ENCODE data around the gene NAPA.

NAPA gene

DNA sequence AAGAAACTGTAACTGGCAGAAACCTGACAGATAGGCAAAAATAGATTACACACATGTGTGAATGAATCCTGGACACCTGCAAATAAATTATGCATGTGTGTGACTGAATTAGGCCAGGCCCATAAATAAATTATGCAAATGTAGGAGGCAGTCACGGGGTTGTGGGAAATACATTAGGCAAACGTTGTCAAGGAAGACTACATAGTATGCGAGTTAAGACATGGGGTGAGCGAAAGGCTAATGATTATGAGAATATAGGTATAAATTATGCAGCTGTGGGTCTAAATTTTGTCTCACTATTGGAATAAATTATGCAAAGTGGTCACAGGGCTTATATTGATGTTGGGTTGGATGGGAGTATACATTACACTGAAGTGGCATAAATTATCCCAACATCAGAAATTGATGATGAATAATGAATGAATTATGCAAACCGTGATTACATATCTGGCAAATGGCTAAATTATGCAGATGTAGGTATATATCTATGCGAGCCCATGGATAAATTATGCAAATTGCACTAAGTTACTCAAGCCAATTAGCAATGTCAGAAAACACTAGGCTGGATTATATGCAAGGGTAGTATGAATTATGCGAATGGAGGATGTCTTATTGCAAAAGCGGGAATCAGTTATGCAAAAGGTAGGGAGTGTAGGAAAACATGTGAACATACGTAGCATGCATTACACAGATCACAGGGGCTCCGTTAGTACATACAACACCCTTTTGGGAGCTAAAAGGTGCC lies 50.0 kb downstream of the NAPA start:
- DNase-seq (ENCODE audit: low read depth in 1 of 2, low spot score in 1 of 2): no peak

DNA sequence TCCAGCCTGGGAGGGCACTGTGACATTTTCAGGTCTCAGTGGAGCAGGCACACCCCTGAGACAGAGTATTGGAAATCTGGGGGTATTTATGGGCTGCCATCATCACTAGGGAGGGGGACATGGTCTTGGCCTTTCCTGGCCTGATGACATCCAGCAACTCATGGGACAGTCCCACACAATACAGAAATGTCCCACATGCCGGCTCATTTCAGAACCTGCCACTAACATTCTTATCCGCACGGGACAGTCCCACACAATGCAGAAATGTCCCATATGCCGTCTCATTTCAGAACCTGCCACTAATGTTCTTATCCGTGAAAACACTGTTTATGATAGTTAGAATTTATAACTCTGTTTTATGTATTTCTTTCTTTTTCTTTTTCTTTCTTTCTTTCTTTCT lies 53.0 kb downstream of the NAPA start:
- no peak for DNase-seq (ENCODE audit: low read depth in 1 of 2, low spot score in 1 of 2)

DNA sequence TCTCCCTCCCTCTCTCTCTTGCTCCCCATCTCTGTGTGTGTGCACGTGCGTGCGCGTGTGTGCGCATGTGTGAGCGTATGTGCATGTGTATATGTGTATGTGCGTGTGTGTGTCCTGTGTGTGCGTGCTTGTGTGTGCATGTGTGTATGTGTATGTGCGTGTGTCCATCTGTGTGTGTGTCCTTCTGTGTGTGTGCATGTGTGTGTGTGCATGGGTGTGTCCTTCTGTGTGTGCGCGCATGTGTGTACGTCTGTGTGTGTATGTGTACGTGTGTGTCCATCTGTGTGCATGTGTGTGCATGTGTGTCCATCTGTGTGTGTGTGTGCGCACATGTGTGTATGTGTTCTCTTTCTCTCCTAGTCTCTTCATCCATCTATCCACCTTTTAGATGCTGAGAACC lies 55.4 kb downstream of the NAPA start:
- DNase-seq (ENCODE audit: low read depth in 1 of 2, low spot score in 1 of 2): no peak

DNA sequence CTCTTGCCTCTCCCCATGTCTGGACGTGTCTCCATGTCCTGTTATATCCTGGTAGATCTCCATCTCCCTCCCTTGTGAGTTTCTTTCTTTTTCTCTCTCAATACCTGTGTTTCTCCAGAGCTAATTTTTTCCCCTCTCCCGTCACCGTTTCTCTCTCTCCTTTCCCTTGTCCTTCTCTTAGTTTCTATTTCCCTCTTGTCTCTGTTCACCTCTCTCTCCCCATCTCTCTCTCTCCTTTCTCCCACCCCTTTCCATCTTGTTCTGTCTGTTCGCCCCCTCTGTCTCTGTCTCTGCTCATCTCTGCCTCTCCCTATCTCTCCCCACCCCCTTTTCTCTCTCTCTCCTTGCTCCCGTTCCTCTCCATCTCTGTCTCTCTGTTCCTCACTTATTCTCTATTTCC lies 56.2 kb downstream of the NAPA start:
- no peak for DNase-seq (ENCODE audit: low read depth in 1 of 2, low spot score in 1 of 2)

DNA sequence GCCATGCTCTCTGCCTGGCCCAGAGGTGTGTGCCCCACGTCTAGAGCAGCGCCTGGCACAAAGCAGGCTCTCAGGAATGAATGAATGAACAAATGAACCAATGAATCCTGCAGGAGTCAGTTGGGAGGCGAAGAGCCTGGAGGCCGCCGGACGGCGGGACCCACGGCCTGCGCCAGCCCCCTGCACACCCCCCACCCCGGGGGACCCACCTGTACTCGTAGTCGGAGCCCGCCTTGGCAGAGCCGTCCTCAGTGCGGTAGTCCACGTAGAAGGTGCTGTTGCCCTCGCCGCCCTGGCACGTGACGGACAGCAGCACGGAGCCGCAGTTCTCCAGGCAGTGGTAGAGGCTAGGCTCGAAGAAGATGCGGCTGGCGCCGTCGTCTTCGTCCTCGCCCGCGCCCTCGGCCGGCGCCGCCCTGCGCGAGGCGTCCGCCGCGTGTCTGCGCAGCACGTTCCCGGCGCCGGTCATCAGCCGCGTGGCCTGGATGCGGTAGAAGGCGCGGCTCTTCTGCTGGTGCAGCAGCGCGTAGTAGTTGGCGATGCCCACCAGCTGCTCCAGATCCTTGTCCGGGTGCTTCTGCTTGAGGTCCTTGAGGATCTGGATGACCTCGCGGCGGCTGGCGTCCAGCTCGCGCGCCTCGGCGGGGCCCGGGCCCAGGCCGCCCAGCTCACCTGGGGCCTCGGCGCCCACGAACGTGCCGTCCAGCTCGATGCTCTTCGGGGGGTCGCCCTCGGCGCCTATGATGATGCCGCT lies 58.0 kb downstream of the NAPA start:
- DNase-seq (ENCODE audit: low read depth in 1 of 2, low spot score in 1 of 2): no peak

GRCh38 chr19:47450478-47450877 lies 64.4 kb downstream of the NAPA start:
- DNase-seq (ENCODE audit: low read depth in 1 of 2, low spot score in 1 of 2): no peak

DNA sequence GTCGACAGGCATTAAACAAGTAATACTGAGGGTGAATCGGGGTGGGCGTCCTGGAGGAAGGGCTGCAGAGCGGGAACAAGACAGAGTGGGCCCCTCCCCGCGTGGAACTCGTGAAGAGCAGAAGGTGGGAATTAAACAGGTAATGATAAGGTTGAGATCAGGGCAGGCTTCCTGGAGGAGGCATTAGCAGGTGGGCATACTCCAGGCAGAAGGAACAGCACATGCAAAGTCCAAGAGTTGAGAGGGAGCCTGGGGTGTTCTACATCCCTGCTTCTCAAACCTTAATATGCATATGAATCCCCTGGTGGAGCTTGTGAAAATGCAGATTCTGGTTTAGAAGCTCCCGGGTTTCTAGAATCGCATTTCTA lies 66.5 kb downstream of the NAPA start:
- DNase-seq (ENCODE audit: low read depth in 1 of 2, low spot score in 1 of 2): no peak

- DNase-seq (ENCODE audit: low read depth in 1 of 2, low spot score in 1 of 2): peak; percentile 33 to 35
These were observed 67.1 kb downstream of the NAPA start for GRCh38 chr19:47447470-47448359.

DNA sequence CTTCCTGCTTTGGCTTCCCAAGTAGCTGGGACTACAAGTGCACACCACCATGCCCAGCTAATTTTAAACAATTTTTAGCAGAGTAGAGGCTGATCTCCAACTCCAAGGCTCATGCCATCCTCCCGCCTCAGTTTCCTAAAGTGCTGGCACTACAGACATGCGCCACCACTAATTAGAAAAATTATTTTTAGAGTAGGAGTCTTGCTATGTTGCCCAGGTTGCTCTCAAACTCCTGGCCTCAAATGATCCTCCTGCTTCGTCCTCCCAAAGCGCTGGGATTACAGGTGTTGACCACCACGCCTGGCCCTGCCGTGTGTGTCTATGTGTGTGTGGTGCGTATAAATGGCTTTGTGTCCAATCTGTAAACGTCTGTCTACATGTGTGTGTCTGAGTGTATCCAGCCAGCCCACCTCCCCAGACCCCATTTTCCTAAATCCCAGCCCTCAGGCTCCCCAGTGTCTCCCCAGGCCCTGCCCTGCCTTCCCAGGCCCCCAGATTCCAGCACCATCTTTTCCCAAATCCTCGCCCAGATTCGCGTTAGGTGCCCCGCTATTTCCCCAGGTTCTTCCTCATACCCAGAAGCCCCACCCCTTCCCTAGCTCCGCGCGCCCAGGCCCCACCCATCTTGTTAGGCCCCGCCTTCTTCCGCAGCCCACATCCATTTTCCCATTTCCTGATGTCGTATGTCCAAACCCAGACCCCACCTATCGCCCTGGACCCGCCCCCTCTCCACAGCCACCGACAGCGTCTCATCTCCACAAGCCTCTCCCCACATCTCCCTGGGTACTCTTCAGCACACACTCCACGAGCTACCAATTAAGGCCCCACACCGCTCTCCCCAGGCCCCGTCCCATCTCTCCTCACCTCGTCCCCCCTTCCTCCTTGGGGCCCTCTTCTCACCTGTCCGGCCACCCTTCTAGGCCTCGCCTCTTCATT lies 68.1 kb downstream of the NAPA start:
- no peak for DNase-seq (ENCODE audit: low read depth in 1 of 2, low spot score in 1 of 2)

GRCh38 chr19:47445937-47446402 lies 68.9 kb downstream of the NAPA start:
- DNase-seq (ENCODE audit: low read depth in 1 of 2, low spot score in 1 of 2): peak; percentile 21 to 33

DNA sequence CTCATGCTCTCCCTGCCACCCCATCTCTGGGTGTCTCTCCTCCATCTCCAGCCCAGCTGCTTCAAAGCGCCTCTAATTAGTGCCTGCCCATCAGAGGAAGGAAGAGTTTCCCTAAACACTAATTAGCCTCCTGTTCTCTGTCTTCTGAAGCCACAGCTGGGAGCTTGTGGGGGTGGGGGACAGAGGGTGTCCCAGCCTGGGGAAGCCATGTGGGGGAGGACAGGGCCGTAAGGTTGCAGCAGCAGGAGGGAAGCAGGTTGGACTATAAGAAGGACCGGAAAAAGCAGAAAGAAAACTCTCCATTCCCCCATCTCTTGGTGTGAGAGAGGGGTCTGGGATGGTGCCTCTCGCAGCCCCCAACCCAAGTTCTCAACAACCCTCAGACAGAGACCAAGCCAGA lies 69.3 kb downstream of the NAPA start:
- DNase-seq (ENCODE audit: low read depth in 1 of 2, low spot score in 1 of 2): no peak

DNA sequence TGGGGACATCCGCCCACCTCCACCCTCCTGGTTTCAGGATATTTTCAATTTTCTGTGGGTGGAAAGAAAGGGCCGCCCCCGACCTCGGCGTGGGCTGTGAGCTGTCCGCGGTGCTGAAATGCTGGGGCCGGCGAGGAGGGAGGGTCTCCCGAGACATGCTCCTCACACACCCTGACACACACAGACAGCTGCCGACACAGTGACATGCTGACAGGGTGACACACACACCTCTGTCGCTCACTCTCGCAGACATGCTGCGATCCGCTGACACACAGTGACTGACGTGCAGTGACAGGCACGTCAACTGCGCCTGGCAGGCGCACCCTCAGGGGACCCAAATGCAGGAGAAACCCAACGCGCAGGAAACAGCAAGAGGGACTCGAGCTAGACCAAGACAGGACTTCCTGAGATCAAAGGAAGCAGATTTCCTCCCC lies 70.5 kb downstream of the NAPA start:
- DNase-seq (ENCODE audit: low read depth in 1 of 2, low spot score in 1 of 2): no peak

DNA sequence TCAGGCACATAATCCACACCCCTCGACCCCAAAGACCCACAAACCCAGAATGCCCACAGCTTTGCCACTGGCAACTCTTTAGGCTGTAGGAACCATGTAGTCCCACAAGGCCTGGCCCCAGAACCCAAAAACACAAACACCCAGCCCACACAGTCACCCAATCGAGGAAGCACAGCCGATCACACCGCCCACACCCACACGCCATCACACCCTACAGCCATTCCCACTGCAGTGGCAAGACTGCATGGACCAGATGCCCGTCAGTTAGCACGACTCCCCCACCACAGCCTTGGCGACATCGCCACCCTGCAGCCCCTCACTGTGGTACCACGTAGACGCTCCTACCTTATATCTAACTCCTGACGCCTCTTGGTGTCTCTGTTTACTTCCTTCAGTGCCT lies 71.5 kb downstream of the NAPA start:
- no peak for DNase-seq (ENCODE audit: low read depth in 1 of 2, low spot score in 1 of 2)

DNA sequence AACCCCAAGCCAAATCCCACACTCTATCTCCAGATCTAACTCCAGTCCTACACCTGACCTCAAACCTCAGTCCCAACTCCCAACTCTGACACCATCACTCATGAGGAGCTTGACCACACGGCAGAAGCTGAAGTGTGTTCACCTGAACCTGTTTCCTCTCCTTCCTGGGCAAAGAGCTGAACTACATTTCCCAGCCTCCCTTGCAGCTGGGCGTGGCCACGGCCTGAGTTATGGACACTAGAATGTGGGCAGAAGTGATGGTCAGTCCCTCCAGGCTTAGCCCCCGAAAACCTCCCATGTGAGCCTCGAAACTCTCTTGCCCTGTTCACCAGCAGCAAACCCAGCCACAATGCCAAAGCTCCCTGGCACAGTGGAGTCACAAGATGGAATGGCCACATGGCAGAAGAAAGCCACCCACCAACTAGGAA lies 76.1 kb downstream of the NAPA start:
- no peak for DNase-seq (ENCODE audit: low read depth in 1 of 2, low spot score in 1 of 2)
